Suprapubic skin (tissue), 4 donors: ENCODE data around the gene RPAP2.

Experiments used
- CTCF ChIP-seq, 2 donors: fragments of 200-600 bp in 1 of 2; fragments of 450-650 bp in 1 of 2; sonication (generic) in 1 of 2; IDR thresholded peaks; one replicate each; pipeline ENCODE4 v1.5.1; 2016 to 2019; ENCODE audit warnings: antibody characterized with exemption in 2 of 2, mild to moderate bottlenecking in 1 of 2, moderate library complexity in 1 of 2
- POLR2A ChIP-seq, 2 donors: fragments of 450-650 bp; IDR thresholded peaks; one replicate each; pipeline ENCODE4 v1.6.1; 2017; ENCODE audit warnings: antibody characterized with exemption in 2 of 2, mild to moderate bottlenecking in 2 of 2, moderate library complexity in 2 of 2
- POLR2AphosphoS5 ChIP-seq, 3 donors: sonication (generic); formaldehyde crosslinking; IDR thresholded peaks; one replicate each; pipeline ENCODE4 v1.6.1; 2017; ENCODE audit warnings: antibody characterized with exemption in 3 of 3

DNA sequence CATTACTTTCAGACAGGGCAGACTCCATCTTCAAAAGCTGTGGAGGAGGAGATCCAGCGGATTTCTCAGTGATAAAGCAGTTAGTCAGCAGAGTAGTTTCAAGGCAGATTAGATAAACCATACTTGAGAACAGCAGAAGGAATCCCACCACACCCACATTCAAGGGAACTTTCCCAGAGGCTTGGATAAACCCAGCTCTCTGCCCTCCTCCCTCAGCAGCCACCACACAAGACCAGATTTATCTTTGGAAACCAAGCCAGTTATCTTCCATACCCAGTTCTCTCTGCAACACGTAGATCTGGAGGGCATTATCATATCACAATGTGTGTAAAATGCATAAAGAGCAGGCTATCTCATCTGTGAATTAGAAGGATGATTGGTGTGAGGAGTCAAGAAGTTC lies 147.7 kb downstream of the RPAP2 start:
- TF ChIP-seq CTCF (IDR thresholded peaks at IDR 0.05), result no peak
- TF ChIP-seq POLR2AphosphoS5 (IDR thresholded peaks at IDR 0.05), result no peak
- no peak for TF ChIP-seq POLR2A (IDR thresholded peaks at IDR 0.05)
